Choroid plexus epithelial cell (primary cell): ENCODE measurements around the gene CENPW.
A peak's percentile ranks its signal among the peaks of the same experiment; 100 is the strongest.

Experiments used
- DNase-seq: peaks from one replicate; pipeline ENCODE4 v3.0.0-alpha.2; 2010; ENCODE audit warnings: low read depth
- H3K4me3 ChIP-seq: 2 replicates; pipeline ENCODE4 v1.5.1; 2011; ENCODE audit warnings: low read depth, mild to moderate bottlenecking, control low read depth, low read length, moderate library complexity
- TF ChIP-seq, protein P1 (sequence below): conservative IDR thresholded peaks from 2 replicates; pipeline ENCODE4 v1.5.1; 2011; ENCODE audit warnings: low read depth, mild to moderate bottlenecking, control low read depth, inconsistent platforms, low read length, moderate library complexity

CENPW gene

DNA sequence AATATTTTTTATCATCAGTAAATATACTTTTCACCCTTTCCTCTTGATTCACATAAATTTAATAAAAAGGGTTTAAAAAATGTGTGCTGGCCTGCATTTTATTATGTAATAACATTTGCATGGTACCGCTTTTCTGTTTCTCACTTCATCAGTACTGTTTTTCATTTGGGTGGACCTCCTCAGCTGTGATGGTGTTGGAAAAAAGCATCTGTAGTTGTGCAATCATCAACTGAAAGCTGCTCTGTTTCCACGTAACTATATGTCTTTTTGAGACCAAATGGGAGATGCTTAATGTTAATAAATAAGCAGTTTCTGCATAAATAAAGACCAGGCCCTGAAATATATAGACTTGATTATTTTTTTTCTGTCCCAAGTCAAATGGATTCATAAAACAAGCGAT, 31.6 kb upstream of the CENPW start:
- TF ChIP-seq, protein P1, sequence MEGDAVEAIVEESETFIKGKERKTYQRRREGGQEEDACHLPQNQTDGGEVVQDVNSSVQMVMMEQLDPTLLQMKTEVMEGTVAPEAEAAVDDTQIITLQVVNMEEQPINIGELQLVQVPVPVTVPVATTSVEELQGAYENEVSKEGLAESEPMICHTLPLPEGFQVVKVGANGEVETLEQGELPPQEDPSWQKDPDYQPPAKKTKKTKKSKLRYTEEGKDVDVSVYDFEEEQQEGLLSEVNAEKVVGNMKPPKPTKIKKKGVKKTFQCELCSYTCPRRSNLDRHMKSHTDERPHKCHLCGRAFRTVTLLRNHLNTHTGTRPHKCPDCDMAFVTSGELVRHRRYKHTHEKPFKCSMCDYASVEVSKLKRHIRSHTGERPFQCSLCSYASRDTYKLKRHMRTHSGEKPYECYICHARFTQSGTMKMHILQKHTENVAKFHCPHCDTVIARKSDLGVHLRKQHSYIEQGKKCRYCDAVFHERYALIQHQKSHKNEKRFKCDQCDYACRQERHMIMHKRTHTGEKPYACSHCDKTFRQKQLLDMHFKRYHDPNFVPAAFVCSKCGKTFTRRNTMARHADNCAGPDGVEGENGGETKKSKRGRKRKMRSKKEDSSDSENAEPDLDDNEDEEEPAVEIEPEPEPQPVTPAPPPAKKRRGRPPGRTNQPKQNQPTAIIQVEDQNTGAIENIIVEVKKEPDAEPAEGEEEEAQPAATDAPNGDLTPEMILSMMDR: no peak
- H3K4me3 ChIP-seq: no peak overlapping the region
- DNase-seq: no peak

DNA sequence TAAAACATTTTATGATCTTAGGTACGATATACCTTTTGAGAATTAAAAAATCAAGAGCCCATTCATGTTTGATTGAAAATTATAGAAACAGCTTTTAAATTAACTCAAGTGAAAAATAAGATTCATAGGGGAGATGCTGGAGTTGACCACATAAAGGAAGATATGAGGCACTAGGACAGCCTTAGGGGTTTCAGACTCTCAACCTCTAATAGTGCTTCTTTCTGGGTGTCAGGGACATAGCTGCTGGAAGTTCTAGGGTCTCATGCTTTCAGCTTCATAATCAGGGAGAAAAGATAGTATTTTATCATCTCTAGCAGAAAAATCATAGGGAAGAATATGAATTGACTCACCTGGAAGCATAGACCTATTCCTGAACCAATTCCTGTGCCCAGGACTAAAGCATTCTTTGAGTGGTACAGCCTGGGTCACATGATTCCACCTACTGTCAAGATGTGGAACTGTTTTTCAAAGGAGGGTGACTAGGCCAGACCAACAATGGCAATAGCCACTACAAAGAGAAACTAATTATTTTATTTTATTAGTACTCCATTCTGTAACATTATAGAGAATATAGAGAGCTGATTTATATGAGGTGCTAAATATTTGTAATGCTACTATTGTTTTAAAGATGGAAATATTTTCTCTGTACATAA, 27.8 kb upstream of the CENPW start:
- TF ChIP-seq, protein P1: peak; percentile 38
- H3K4me3 ChIP-seq: no peak overlapping the region
- peak; percentile 21 for DNase-seq

DNA sequence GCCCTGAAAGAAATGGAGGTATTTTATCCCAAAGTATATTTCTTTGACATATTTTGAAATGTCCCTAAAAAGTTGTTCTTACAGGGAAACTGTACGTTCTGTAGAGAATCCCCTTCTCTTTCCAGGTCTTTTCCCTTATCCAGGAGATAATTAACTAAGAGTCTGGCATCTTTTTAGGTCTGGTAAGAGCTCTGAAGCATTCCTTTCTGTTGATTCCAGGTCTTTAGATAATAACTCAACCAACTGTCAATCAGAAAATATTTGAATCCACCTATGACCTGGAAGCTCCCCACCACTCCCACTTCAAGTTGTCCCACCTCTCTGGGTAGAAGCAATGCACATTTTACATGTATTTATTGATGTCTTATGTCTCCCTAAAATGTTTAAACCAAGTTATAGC, 26.0 kb upstream of the CENPW start:
- no peak for DNase-seq
- H3K4me3 ChIP-seq: no peak overlapping the region
- TF ChIP-seq, protein P1: no peak

DNA sequence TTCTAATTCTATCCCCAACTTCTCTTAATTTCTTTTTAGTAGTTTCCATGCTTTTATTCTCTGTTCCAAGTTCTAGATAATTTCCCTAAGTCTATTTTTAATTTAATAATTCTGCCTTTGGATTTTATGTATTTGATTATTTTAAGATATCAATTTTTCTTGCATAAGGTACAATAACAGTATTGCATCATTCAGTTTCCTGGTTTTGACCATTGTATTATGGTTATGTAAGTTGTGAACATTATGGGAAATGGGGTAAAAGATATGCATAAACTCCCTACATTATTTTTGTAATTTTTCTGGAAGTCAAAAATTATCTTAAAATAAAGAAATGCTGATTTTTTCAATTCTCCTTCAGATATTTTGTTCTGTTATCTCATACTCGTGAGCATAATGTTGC, 21.1 kb upstream of the CENPW start:
- TF ChIP-seq, protein P1: no peak
- DNase-seq: no peak
- no peak overlapping the region for H3K4me3 ChIP-seq

DNA sequence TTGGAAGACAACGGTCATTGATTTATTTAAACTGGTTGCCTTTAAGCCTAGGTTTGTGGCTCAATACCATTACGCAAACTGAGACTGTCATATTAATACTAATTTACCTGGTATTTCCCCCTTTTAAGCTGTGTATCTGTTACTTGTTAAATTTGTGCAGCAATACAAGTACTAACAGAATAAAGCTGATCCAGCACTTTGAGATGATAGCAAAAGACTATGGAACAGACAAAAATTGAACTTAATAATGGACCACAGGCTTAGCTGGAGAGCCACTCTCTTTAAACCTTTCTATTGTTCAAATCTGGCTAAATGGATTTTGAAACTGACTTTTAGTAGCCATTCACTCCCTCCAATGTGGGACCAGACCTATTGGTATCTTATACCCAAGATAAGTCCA, 6.2 kb upstream of the CENPW start:
- no peak for DNase-seq
- H3K4me3 ChIP-seq: no peak overlapping the region
- TF ChIP-seq, protein P1: no peak

DNA sequence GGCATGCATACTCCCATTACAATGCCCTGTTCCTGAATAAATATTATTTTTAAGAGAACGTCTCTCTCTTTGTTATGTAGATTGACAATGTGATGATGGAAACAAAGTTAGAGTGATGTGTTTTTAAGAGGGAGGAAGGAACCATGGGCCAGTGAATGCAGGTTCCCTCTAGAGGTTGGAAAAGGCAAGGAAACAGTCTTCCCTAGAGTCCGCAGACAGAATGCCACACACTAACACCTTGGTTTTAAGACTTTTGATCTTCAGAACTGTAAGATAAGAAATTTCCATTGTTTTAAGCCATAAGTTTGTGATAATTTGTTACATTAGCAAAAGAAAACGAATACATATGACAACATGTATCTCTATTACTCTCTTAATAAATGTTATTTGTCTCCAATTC, 4.7 kb upstream of the CENPW start:
- TF ChIP-seq, protein P1: peak; percentile 39
- DNase-seq: peak; percentile 4
- H3K4me3 ChIP-seq: no peak overlapping the region

DNA sequence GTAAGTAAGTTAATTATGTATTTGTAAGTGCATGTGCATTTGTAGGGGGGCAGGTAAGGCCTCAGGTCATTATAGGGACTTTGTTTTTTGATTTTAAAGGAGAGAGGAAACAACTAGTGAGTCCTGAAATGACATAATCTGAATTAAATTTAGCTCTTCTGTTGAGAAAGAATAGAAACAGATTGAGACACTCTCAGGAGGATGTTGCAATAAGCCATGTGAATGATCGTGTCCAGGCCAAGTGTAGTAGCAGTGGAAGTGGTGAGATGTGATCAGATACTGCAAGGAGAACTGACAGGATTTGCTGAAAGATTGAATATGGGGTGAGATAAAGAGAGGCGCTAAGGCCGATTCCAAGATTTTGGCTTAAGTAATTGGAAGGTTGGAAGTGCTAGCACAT, 2.6 kb upstream of the CENPW start:
- H3K4me3 ChIP-seq: no peak overlapping the region
- TF ChIP-seq, protein P1: no peak
- peak; percentile 92 for DNase-seq
